PC-3 (cell line): ENCODE measurements around the gene RARA.
"Not testable (repeated sequence)": the region's sequence is repeated elsewhere in the genome, so short reads cannot be mapped to it uniquely, and the experiment has no call there.

Experiments used
- EZH2 ChIP-seq: fragments of 300-600 bp; sonication (generic); IDR thresholded peaks from one replicate; pipeline ENCODE4 v1.6.1; 2017; ENCODE audit warnings: antibody characterized with exemption, mild to moderate bottlenecking, low read length; ENCODE audit not compliant: unreplicated experiment
- EZH2phosphoT487 ChIP-seq: fragments of 300-600 bp; sonication (generic); IDR thresholded peaks from 2 replicates; pipeline ENCODE4 v1.6.1; 2018; ENCODE audit warnings: mild to moderate bottlenecking, antibody characterized with exemption, low read length, borderline replicate concordance

DNA sequence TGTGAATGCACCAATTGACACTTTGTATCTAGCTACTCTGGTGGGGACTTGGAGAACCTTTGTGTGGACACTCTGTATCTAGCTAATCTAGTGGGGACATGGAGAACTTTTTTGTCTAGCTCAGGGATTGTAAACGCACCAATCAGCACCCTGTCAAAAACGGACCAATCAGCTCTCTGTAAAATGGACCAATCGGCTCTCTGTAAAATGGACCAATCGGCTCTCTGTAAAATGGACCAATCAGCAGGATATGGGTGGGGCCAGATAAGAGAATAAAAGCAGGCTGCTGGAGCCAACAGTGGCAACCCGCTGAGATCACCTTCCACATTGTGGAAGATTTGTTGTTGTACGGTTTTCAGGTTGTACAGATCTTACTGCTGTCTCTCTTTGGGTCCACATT is 67.6 kb downstream of the RARA start:
- not testable (repeated sequence) for TF ChIP-seq EZH2phosphoT487, EZH2
